Colonic mucosa (tissue), 4 donors: ENCODE measurements around the gene SPATS1. TPM values are rescaled to one million over a fixed set of nuclear protein-coding genes. Genes with fewer than 3 reads are reported as not detected.
"Not testable (repeated sequence)": the region's sequence is repeated elsewhere in the genome, so short reads cannot be mapped to it uniquely, and the experiment has no call there.

Experiments
- DNase-seq: peaks from one replicate; pipeline ENCODE4 v3.0.0-alpha.2; 2020
- H3K27ac ChIP-seq: fragments of 200-600 bp; one replicate; pipeline ENCODE4 v1.8.0; 2021
- H3K27me3 ChIP-seq: fragments of 200-600 bp; one replicate; pipeline ENCODE4 v1.8.0; 2021
- H3K36me3 ChIP-seq: fragments of 200-600 bp; one replicate; pipeline ENCODE4 v1.8.0; 2021
- H3K4me1 ChIP-seq: fragments of 200-600 bp; one replicate; pipeline ENCODE4 v1.8.0; 2021; ENCODE audit warnings: mild to moderate bottlenecking
- H3K4me3 ChIP-seq: fragments of 200-600 bp; one replicate; pipeline ENCODE4 v1.8.0; 2021
- H3K9ac ChIP-seq, 2 donors: one replicate each; pipeline ENCODE4 v1.7.0; 2013; ENCODE audit warnings: control low read depth in 2 of 2, low read depth in 2 of 2, low read length in 2 of 2
- H3K9me3 ChIP-seq: fragments of 200-600 bp; one replicate; pipeline ENCODE4 v1.8.0; 2021
- CTCF ChIP-seq: fragments of 200-600 bp; IDR thresholded peaks from one replicate; pipeline ENCODE4 v1.8.0; 2022; ENCODE audit warnings: antibody characterized with exemption, mild to moderate bottlenecking
- intact Hi-C: fragments of 100-400 bp; cut with DNase I; formaldehyde crosslinking; loops from one replicate; pipeline ENCODE4 v1.14.1; 2022
- total RNA-seq, 2 donors: library from RNA; stranded (reverse); fragmentation: NEBNext Ultra II Directional in 1 of 2; extraction: Animal tissue kit (Norgen Biotek cat#: 25700) in 1 of 2; gene quantifications; one replicate each; pipeline ENCODE4 v1.2.1, GENCODE V29; 2021
- donor health status: healthy.
- donor health status: DM: no; HTN: no; CAD: no.
- donor health status: DM: no; HTN: no; CAD: no.

Gene SPATS1
- total RNA-seq, 2 donors from 2014 or later, result not detected

GRCh38 chr6:44312901-44313788, 29.3 kb upstream of the SPATS1 start, which contains the start of gene AARS2:
Gene AARS2 (minus strand): TSS chr6:44313347. CDS start chr6:44313323, 24 bp downstream.
- H3K27me3 ChIP-seq, result no peaks in the 10 kb centered on the region
- intact Hi-C loops, result no loop called here
- DNase-seq, result peak; percentile 92
- peak within 1 kb of the TSS; percentile 99 for H3K4me3 ChIP-seq
- no peaks in the 10 kb centered on the region for H3K36me3 ChIP-seq
- H3K27ac ChIP-seq, result peak within 1 kb of the TSS; percentile 77
- peak within 1 kb of the TSS; percentile 81 to 91 for H3K9ac ChIP-seq
- no peaks in the 10 kb centered on the region for H3K9me3 ChIP-seq
- no peaks in the 10 kb centered on the region for H3K4me1 ChIP-seq
- TF ChIP-seq CTCF, result peak; percentile 99

GRCh38 chr6:44314657-44315056, 27.8 kb upstream of the SPATS1 start:
- intact Hi-C loops, H3K4me1 ChIP-seq, H3K9me3 ChIP-seq, H3K27me3 ChIP-seq, H3K36me3 ChIP-seq, H3K27ac ChIP-seq, DNase-seq, H3K9ac ChIP-seq, H3K4me3 ChIP-seq: not testable (repeated sequence)

- H3K36me3 ChIP-seq, result no peaks in the 10 kb centered on the region
- no peak for TF ChIP-seq CTCF
- no peak for DNase-seq
- intact Hi-C loops, result no loop called here
- H3K27me3 ChIP-seq, result no peaks in the 10 kb centered on the region
- no peak overlapping the region for H3K27ac ChIP-seq
- no peak overlapping the region for H3K9ac ChIP-seq
- H3K4me3 ChIP-seq, result no peak overlapping the region
- no peaks in the 10 kb centered on the region for H3K9me3 ChIP-seq
- H3K4me1 ChIP-seq, result no peaks in the 10 kb centered on the region
Measured at GRCh38 chr6:44315516-44315915, 26.9 kb upstream of the SPATS1 start.

- H3K27me3 ChIP-seq, result no peaks in the 10 kb centered on the region
- H3K9me3 ChIP-seq, result no peaks in the 10 kb centered on the region
- intact Hi-C loops, result no loop called here
- no peak overlapping the region for H3K27ac ChIP-seq
- DNase-seq, result no peak
- no peak overlapping the region for H3K9ac ChIP-seq
- H3K4me1 ChIP-seq, result no peaks in the 10 kb centered on the region
- TF ChIP-seq CTCF, result no peak
- no peak overlapping the region for H3K4me3 ChIP-seq
- H3K36me3 ChIP-seq, result no peaks in the 10 kb centered on the region
Measured at GRCh38 chr6:44315951-44316350, 26.5 kb upstream of the SPATS1 start.

- intact Hi-C loops, result no loop called here
- TF ChIP-seq CTCF, result no peak
- DNase-seq, result no peak
Measured at GRCh38 chr6:44316481-44316880, 26.0 kb upstream of the SPATS1 start.

GRCh38 chr6:44317136-44317631, 25.3 kb upstream of the SPATS1 start:
- DNase-seq, H3K4me1 ChIP-seq, H3K9ac ChIP-seq, H3K36me3 ChIP-seq, H3K4me3 ChIP-seq, intact Hi-C loops, H3K27ac ChIP-seq, H3K27me3 ChIP-seq, H3K9me3 ChIP-seq: not testable (repeated sequence)

More at GRCh38 chr6:44316481-44316880, 26.0 kb upstream of the SPATS1 start:
- Histone ChIP-seq H3K36me3 (no peaks in the 10 kb centered on the region), H3K9ac (no peak overlapping the region), H3K4me1 (no peaks in the 10 kb centered on the region), H3K27ac (no peak overlapping the region), H3K9me3 (no peaks in the 10 kb centered on the region), H3K4me3 (no peak overlapping the region), H3K27me3 (no peaks in the 10 kb centered on the region)
